ENCODE results near the gene ARL8B. TPM values are rescaled to one million over a fixed set of nuclear protein-coding genes. Genes with fewer than 3 reads are reported as not detected.

Gene ARL8B
- total RNA-seq, 1 experiment from 2014 or later: 52.4 TPM

DNA sequence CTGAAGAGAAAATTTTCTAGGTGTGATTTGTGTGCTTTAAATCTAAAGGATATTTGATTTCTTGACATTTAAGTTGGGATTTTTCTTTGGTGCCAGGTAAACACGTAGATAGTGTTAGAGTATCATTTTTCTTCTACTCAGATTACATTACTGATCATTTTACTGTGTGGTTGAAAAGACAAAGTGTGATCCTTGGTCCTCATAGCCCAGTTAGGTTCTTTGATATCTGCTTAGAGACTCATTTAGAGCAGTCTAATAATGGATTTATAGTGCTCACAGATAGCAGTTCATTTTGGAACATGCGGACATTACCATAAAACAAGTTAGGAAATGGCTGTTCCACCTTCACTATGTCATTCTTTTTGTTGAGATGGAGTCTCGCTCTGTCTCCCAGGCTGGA, 12.4 kb downstream of the ARL8B start:
- Histone ChIP-seq H3K36me3 (ENCODE audit: insufficient read depth, low read length) (no peaks in the 10 kb centered on the region), H3K9ac (ENCODE audit: low read length) (no peak overlapping the region), H3K79me2 (ENCODE audit: low read length) (peaks cover 92% of the 10 kb centered on the region), H2AFZ (ENCODE audit: low read length) (no peak overlapping the region), H3K27ac (ENCODE audit: low read length) (no peak overlapping the region), H3K9me3 (ENCODE audit: low read length) (no peaks in the 10 kb centered on the region), H3K4me2 (ENCODE audit: low read depth, low read length, poor library complexity, severe bottlenecking) (no peak overlapping the region), H3K4me3 (ENCODE audit: low read length) (no peak overlapping the region), H3K4me1 (ENCODE audit: low read length) (peaks cover 11% of the 10 kb centered on the region), H3K9me2 (replicated peaks; ENCODE audit: insufficient read depth, low read length) (no peaks in the 10 kb centered on the region), H3K27me3 (ENCODE audit: low read length) (no peaks in the 10 kb centered on the region), H4K20me1 (ENCODE audit: insufficient read depth, low read depth, low read length) (peaks cover 11% of the 10 kb centered on the region; the same call in 1 of the 2 replicates)
- DNase-seq: peak; percentile 35

DNA sequence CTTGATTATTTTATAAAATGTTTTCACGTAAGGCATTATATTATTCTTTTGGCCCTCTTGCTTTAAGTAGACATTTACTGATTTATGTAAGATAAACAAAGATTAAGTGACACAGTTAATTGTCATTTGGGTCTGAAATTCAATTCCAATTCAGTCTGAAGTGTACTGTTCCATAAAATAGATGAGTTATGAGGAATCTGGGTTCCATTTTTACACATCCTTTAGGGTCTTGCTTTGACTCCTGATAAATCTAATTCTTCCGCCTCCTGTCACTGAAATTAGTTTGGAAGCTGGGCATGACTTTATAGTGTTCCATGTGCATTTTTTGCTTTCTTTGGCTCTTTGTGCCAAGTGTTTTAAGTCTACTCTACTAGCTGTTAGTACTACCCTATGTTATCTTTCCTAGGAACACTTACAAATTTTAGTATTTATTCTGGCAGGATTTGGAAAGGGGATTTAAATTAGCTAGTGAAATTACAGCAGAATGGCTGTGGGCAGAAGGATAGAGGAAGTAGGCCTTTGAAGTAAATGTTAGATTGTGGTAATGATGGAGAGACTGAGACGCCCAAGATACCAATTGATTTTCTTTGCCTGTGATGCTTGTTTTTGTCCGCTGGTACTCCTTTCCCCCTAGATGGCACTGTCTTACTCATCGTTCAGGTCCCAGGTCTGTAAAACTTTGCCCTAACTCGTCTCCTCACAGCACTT, 14.3 kb downstream of the ARL8B start:
- peaks cover 94% of the 10 kb centered on the region for H3K79me2 ChIP-seq (ENCODE audit: low read length)
- no peak overlapping the region for H3K9ac ChIP-seq (ENCODE audit: low read length)
- peaks cover 11% of the 10 kb centered on the region; the same call in 1 of the 2 replicates for H4K20me1 ChIP-seq (ENCODE audit: insufficient read depth, low read depth, low read length)

DNA sequence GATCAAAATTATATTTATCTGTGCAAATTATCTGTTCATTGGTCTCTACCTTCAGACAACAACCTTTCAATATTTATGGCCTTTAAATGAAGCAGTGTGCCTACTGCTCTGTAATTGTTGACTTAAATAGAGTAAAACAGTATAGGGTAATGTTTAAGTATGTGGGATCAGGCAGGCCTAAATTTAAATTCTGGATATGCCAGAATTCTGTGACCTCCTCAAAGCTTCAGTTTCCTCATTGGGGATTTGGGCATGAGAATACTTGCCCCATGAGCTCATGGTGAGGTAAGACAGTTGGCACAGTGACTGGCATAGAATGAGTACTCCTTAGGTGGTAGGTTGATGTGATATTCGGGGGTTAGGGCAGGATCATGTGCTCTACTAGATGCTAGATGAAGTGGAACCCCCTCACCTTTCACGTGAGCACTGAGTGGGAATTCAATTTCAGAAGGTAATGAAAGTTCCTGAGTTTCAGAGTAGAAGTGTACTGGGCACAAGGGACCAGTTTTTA, 14.9 kb downstream of the ARL8B start:
- peaks cover 94% of the 10 kb centered on the region for H3K79me2 ChIP-seq (ENCODE audit: low read length)
- H3K27me3 ChIP-seq (ENCODE audit: low read length): no peaks in the 10 kb centered on the region
- H3K4me1 ChIP-seq (ENCODE audit: low read length): peaks cover 11% of the 10 kb centered on the region
- no peak overlapping the region for H2AFZ ChIP-seq (ENCODE audit: low read length)
- H3K4me3 ChIP-seq (ENCODE audit: low read length): no peak overlapping the region
- no peak overlapping the region for H3K27ac ChIP-seq (ENCODE audit: low read length)
- no peaks in the 10 kb centered on the region for H3K9me2 ChIP-seq (replicated peaks; ENCODE audit: insufficient read depth, low read length)
- DNase-seq: peak; percentile 32
- no peak overlapping the region for H3K4me2 ChIP-seq (ENCODE audit: low read depth, low read length, poor library complexity, severe bottlenecking)
- H4K20me1 ChIP-seq (ENCODE audit: insufficient read depth, low read depth, low read length): peaks cover 11% of the 10 kb centered on the region; the same call in 1 of the 2 replicates
- no peaks in the 10 kb centered on the region for H3K9me3 ChIP-seq (ENCODE audit: low read length)
- no peak overlapping the region for H3K9ac ChIP-seq (ENCODE audit: low read length)
- 0 out of 2 replicates have a peak, but pooled peaks cover 4% of the 10 kb centered on the region for H3K36me3 ChIP-seq (ENCODE audit: insufficient read depth, low read length)

More for the DNA sequence above, 14.3 kb downstream of the ARL8B start:
- Histone ChIP-seq H3K4me1 (ENCODE audit: low read length) (peaks cover 11% of the 10 kb centered on the region), H3K9me3 (ENCODE audit: low read length) (no peaks in the 10 kb centered on the region), H3K36me3 (ENCODE audit: insufficient read depth, low read length) (0 out of 2 replicates have a peak, but pooled peaks cover 4% of the 10 kb centered on the region), H3K4me3 (ENCODE audit: low read length) (no peak overlapping the region), H3K9me2 (replicated peaks; ENCODE audit: insufficient read depth, low read length) (no peaks in the 10 kb centered on the region), H2AFZ (ENCODE audit: low read length) (no peak overlapping the region), H3K27me3 (ENCODE audit: low read length) (no peaks in the 10 kb centered on the region), H3K27ac (ENCODE audit: low read length) (0 out of 2 replicates have a peak overlapping the region, but pooled peaks have one; percentile 15), H3K4me2 (ENCODE audit: low read depth, low read length, poor library complexity, severe bottlenecking) (no peak overlapping the region)
- DNase-seq: peak; percentile 77

DNA sequence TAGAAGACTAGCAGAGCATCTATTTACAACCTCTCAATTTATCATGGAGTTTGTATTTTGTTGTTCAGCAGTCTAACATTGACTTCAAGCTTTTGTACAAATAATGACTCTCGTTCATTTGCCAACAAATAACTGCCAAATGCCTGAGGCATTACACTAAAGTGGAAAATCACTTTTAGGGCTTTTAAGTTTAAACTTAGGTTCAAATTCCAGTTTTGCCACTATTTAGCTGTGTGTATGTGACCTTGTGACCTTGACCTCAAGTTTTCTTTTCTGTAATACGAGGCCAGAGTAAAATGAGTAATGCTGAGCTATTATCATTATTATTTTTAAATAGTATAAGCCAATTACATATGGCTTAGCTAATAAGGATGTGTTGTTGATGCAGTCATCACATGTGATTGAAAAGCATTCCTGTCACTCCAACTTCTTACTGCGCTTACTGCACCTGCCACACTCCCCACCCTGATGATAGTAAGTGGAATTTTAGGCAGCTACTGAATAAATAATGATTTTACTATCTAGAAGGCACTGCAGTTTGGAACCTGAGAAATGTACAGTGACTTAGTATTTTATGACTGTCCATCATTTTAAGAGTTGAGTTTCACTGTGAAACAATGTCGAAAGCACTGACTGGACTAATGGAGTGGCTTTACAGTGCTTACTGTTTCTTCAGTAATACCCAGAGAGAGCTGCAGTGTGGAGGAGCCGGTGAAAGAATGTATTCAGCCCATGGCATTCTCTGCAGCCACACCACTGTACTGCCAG, 16.3 kb downstream of the ARL8B start:
- no peaks in the 10 kb centered on the region for H3K9me3 ChIP-seq (ENCODE audit: low read length)
- DNase-seq: peak; percentile 29
- H3K4me2 ChIP-seq (ENCODE audit: low read depth, low read length, poor library complexity, severe bottlenecking): no peak overlapping the region
- no peak overlapping the region for H3K9ac ChIP-seq (ENCODE audit: low read length)
- H3K36me3 ChIP-seq (ENCODE audit: insufficient read depth, low read length): 0 out of 2 replicates have a peak, but pooled peaks cover 4% of the 10 kb centered on the region
- peaks cover 11% of the 10 kb centered on the region for H3K4me1 ChIP-seq (ENCODE audit: low read length)
- no peaks in the 10 kb centered on the region for H3K9me2 ChIP-seq (replicated peaks; ENCODE audit: insufficient read depth, low read length)
- H2AFZ ChIP-seq (ENCODE audit: low read length): no peak overlapping the region
- no peak overlapping the region for H3K4me3 ChIP-seq (ENCODE audit: low read length)
- no peak overlapping the region for H3K27ac ChIP-seq (ENCODE audit: low read length)
- peaks cover 94% of the 10 kb centered on the region for H3K79me2 ChIP-seq (ENCODE audit: low read length)
- peaks cover 4% of the 10 kb centered on the region; the same call in 1 of the 2 replicates for H4K20me1 ChIP-seq (ENCODE audit: insufficient read depth, low read depth, low read length)
- no peaks in the 10 kb centered on the region for H3K27me3 ChIP-seq (ENCODE audit: low read length)

DNA sequence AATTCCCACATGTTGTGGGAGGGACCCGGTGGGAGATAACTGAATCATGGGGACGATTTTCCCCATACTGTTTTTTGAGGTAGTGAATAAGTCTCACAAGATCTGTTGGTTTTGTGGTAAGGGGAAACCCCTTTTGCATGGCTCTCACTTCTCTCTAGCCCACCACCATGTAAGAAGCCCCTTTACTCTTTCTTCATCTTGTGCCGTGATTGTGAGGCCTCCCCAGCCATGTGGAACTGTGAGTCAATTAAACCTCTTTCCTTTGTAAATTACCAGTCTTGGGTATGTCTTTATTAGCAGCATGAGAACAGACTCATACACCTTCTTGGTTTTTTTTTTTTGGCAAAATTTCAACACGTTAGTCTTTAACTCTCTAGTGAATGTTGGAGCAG, 18.1 kb downstream of the ARL8B start:
- H2AFZ ChIP-seq (ENCODE audit: low read length): no peak overlapping the region
- 0 out of 2 replicates have a peak, but pooled peaks cover 4% of the 10 kb centered on the region for H3K36me3 ChIP-seq (ENCODE audit: insufficient read depth, low read length)
- no peak overlapping the region for H3K27ac ChIP-seq (ENCODE audit: low read length)
- no peaks in the 10 kb centered on the region for H3K9me3 ChIP-seq (ENCODE audit: low read length)
- DNase-seq: no peak
- peaks cover 4% of the 10 kb centered on the region; the same call in 1 of the 2 replicates for H4K20me1 ChIP-seq (ENCODE audit: insufficient read depth, low read depth, low read length)
- H3K9ac ChIP-seq (ENCODE audit: low read length): no peak overlapping the region
- peaks cover 11% of the 10 kb centered on the region for H3K4me1 ChIP-seq (ENCODE audit: low read length)
- no peaks in the 10 kb centered on the region for H3K9me2 ChIP-seq (replicated peaks; ENCODE audit: insufficient read depth, low read length)
- H3K4me2 ChIP-seq (ENCODE audit: low read depth, low read length, poor library complexity, severe bottlenecking): no peak overlapping the region
- H3K27me3 ChIP-seq (ENCODE audit: low read length): no peaks in the 10 kb centered on the region
- H3K4me3 ChIP-seq (ENCODE audit: low read length): no peak overlapping the region
- H3K79me2 ChIP-seq (ENCODE audit: low read length): peaks cover 94% of the 10 kb centered on the region

DNA sequence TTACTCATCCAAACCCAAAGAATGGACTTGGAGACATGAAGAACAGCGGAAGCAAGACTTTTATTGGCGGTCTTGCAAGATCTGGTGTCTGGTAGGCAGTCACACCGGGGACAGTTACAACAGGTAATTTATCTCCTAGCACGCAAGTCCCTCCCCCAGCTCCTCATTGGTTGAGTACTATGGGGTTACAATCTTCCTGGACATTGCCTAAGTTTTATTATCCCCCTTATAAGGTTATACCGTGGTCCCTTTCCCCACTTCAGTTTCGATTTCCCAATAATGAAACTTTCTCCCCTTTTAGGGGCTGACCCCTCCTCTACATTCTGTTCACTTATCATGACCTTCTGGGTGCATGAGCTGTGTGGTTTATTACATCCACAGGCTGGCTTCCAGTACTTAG, 18.7 kb downstream of the ARL8B start:
- DNase-seq: no peak
- Histone ChIP-seq H3K9me3 (ENCODE audit: low read length) (no peaks in the 10 kb centered on the region), H3K4me1 (ENCODE audit: low read length) (peaks cover 11% of the 10 kb centered on the region), H4K20me1 (ENCODE audit: insufficient read depth, low read depth, low read length) (peaks cover 4% of the 10 kb centered on the region; the same call in 1 of the 2 replicates), H3K4me2 (ENCODE audit: low read depth, low read length, poor library complexity, severe bottlenecking) (no peak overlapping the region), H3K79me2 (ENCODE audit: low read length) (peaks cover 98% of the 10 kb centered on the region), H3K4me3 (ENCODE audit: low read length) (no peak overlapping the region), H2AFZ (ENCODE audit: low read length) (no peak overlapping the region), H3K27ac (ENCODE audit: low read length) (no peak overlapping the region), H3K36me3 (ENCODE audit: insufficient read depth, low read length) (0 out of 2 replicates have a peak, but pooled peaks cover 4% of the 10 kb centered on the region), H3K9me2 (replicated peaks; ENCODE audit: insufficient read depth, low read length) (no peaks in the 10 kb centered on the region), H3K27me3 (ENCODE audit: low read length) (no peaks in the 10 kb centered on the region), H3K9ac (ENCODE audit: low read length) (no peak overlapping the region)

DNA sequence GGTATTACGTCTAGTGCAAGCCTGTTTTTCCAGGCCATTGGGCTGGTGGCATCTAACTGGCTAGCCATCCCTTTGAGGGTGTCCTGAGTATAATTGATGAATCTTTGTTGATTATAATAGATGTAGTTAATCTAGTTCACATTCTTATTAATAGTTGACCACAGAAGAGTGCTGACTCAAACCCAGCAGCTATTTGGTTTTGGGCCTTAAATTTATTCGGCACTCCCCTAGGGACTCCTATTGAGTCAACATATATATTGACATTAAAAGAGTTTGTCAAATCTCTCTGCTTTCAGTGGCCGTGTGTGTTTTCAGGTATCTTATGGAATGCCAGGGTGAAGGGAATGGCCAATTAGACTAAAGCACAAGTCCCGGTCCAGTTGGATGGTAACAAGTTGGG, 19.7 kb downstream of the ARL8B start:
- Histone ChIP-seq H3K4me3 (ENCODE audit: low read length) (no peak overlapping the region), H3K36me3 (ENCODE audit: insufficient read depth, low read length) (0 out of 2 replicates have a peak, but pooled peaks cover 4% of the 10 kb centered on the region), H3K9me3 (ENCODE audit: low read length) (no peaks in the 10 kb centered on the region), H3K79me2 (ENCODE audit: low read length) (peaks cover 100% of the 10 kb centered on the region), H3K9ac (ENCODE audit: low read length) (no peak overlapping the region), H4K20me1 (ENCODE audit: insufficient read depth, low read depth, low read length) (0 out of 2 replicates have a peak, but pooled peaks cover 4% of the 10 kb centered on the region), H3K27me3 (ENCODE audit: low read length) (no peaks in the 10 kb centered on the region), H3K9me2 (replicated peaks; ENCODE audit: insufficient read depth, low read length) (no peaks in the 10 kb centered on the region), H2AFZ (ENCODE audit: low read length) (no peak overlapping the region), H3K4me1 (ENCODE audit: low read length) (peaks cover 4% of the 10 kb centered on the region), H3K27ac (ENCODE audit: low read length) (no peak overlapping the region), H3K4me2 (ENCODE audit: low read depth, low read length, poor library complexity, severe bottlenecking) (no peak overlapping the region)
- DNase-seq: no peak

DNA sequence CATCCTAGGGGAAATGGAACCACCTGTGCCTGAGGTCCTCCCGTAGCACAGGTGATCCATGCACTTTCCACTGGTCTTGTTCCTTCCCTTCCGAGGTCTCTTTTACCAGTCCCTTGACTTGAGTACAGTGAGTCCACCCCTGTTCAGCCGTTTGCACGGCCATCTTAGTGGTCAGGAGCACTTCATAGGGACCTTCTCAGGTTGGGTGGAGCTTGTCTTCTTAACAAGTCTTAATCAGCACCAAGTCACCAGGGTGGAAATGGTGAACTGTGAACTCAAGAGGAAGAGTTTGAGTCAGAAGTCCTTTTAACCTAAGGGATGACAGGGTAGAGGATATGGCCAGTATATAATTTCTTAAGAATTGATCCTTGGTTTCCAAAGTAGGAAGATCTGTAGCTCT, 21.4 kb downstream of the ARL8B start:
- Histone ChIP-seq H3K27ac (ENCODE audit: low read length) (no peak overlapping the region), H3K4me3 (ENCODE audit: low read length) (no peak overlapping the region), H3K4me2 (ENCODE audit: low read depth, low read length, poor library complexity, severe bottlenecking) (no peak overlapping the region), H3K9me3 (ENCODE audit: low read length) (no peaks in the 10 kb centered on the region), H4K20me1 (ENCODE audit: insufficient read depth, low read depth, low read length) (peaks cover 9% of the 10 kb centered on the region), H2AFZ (ENCODE audit: low read length) (no peak overlapping the region), H3K4me1 (ENCODE audit: low read length) (no peaks in the 10 kb centered on the region), H3K36me3 (ENCODE audit: insufficient read depth, low read length) (0 out of 2 replicates have a peak, but pooled peaks cover 4% of the 10 kb centered on the region), H3K9me2 (replicated peaks; ENCODE audit: insufficient read depth, low read length) (no peaks in the 10 kb centered on the region), H3K79me2 (ENCODE audit: low read length) (peaks cover 100% of the 10 kb centered on the region), H3K27me3 (ENCODE audit: low read length) (no peaks in the 10 kb centered on the region), H3K9ac (ENCODE audit: low read length) (no peak overlapping the region)
- DNase-seq: no peak

Measured in Karpas-422 (cell line).